Vagina (tissue), 2 donors: ENCODE results near the gene PRR9. TPM values are rescaled to one million over a fixed set of nuclear protein-coding genes. Genes with fewer than 3 reads are reported as not detected.

ENCODE experiments used
- DNase-seq, 2 donors: peaks; one replicate each; pipeline ENCODE4 v3.0.0-alpha.2; 2017; ENCODE audit errors: extremely low spot score in 2 of 2
- H3K27ac ChIP-seq: fragments of 200-600 bp; sonication (generic); one replicate; pipeline ENCODE4 v1.5.1; 2019
- H3K27me3 ChIP-seq: fragments of 200-600 bp; sonication (generic); one replicate; pipeline ENCODE4 v1.5.1; 2019
- H3K36me3 ChIP-seq, 2 donors: fragments of 200-600 bp; sonication (generic); one replicate each; pipeline ENCODE4 v1.5.1; 2017 to 2019
- H3K4me1 ChIP-seq: fragments of 200-600 bp; sonication (generic); one replicate; pipeline ENCODE4 v1.5.1; 2019
- H3K4me3 ChIP-seq, 2 donors: fragments of 200-600 bp; sonication (generic); 1 replicate in 1 of 2; 2 replicates in 1 of 2; pipeline ENCODE4 v1.5.1; 2016 to 2019
- H3K9me3 ChIP-seq: fragments of 200-600 bp; sonication (generic); one replicate; pipeline ENCODE4 v1.5.1; 2019
- CTCF ChIP-seq, 3 experiments: fragments of 450-650 bp in 2 of 3; fragments of 200-600 bp in 1 of 3; sonication (generic) in 1 of 3; IDR thresholded peaks; one replicate each; pipeline ENCODE4 v1.5.1; 2017 to 2019; ENCODE audit warnings: antibody characterized with exemption in 3 of 3, mild to moderate bottlenecking in 2 of 3, moderate library complexity in 2 of 3
- POLR2A ChIP-seq, 2 donors: fragments of 450-650 bp; IDR thresholded peaks; one replicate each; pipeline ENCODE4 v1.6.1; 2017; ENCODE audit warnings: antibody characterized with exemption in 2 of 2, mild to moderate bottlenecking in 2 of 2, moderate library complexity in 2 of 2
- POLR2AphosphoS5 ChIP-seq, 2 donors: sonication (generic); formaldehyde crosslinking; IDR thresholded peaks; one replicate each; pipeline ENCODE4 v1.9.0; 2017; ENCODE audit warnings: antibody characterized with exemption in 2 of 2, mild to moderate bottlenecking in 2 of 2, low read depth in 1 of 2; ENCODE audit not compliant: insufficient read depth in 1 of 2
- intact Hi-C: fragments of 100-400 bp; cut with DNase I; formaldehyde crosslinking; loops from one replicate; pipeline ENCODE4 v1.15.1; 2023
- total RNA-seq: library from RNA; depleted of rRNA; stranded (reverse); fragments of >200 nt; gene quantifications from one replicate; pipeline ENCODE4 v1.2.3, GENCODE V29; 2016

Gene PRR9
- total RNA-seq, 1 donor from 2014 or later = not detected

GRCh38 chr1:153261281-153262069 is 44.1 kb downstream of the PRR9 start:
- intact Hi-C loops = no loop called here
- no peak for DNase-seq
- H3K27me3 ChIP-seq = no peaks in the 10 kb centered on the region

GRCh38 chr1:153262070-153262366 is 44.6 kb downstream of the PRR9 start:
- Histone ChIP-seq H3K9me3 (no peaks in the 10 kb centered on the region), H3K36me3 (no peaks in the 10 kb centered on the region), H3K27me3 (no peaks in the 10 kb centered on the region), H3K4me1 (peaks cover 16% of the 10 kb centered on the region), H3K4me3 (peak overlapping the region; percentile 47 to 48), H3K27ac (no peak overlapping the region)
- TF ChIP-seq POLR2A (IDR thresholded peaks at IDR 0.05) = no peak
- no peak for TF ChIP-seq POLR2AphosphoS5 (IDR thresholded peaks at IDR 0.05; ENCODE audit: insufficient read depth in 1 of 2, low read depth in 1 of 2)
- DNase-seq = no peak
- intact Hi-C loops = no loop called here

More at GRCh38 chr1:153261281-153262069, 44.1 kb downstream of the PRR9 start:
- H3K9me3 ChIP-seq = no peaks in the 10 kb centered on the region
- H3K27ac ChIP-seq = no peak overlapping the region
- H3K4me1 ChIP-seq = peaks cover 16% of the 10 kb centered on the region
- H3K4me3 ChIP-seq = peak overlapping the region; percentile 47 to 48
- no peak for TF ChIP-seq POLR2AphosphoS5 (IDR thresholded peaks at IDR 0.05; ENCODE audit: insufficient read depth in 1 of 2, low read depth in 1 of 2)
- TF ChIP-seq POLR2A (IDR thresholded peaks at IDR 0.05) = no peak
- no peak for TF ChIP-seq CTCF (IDR thresholded peaks at IDR 0.05)
- H3K36me3 ChIP-seq = no peaks in the 10 kb centered on the region

- DNase-seq = no peak
- Histone ChIP-seq H3K27me3 (no peaks in the 10 kb centered on the region), H3K36me3 (no peaks in the 10 kb centered on the region), H3K27ac (no peak overlapping the region), H3K4me3 (no peak overlapping the region), H3K9me3 (no peaks in the 10 kb centered on the region), H3K4me1 (peaks cover 16% of the 10 kb centered on the region)
- intact Hi-C loops = no loop called here
- TF ChIP-seq POLR2AphosphoS5 (IDR thresholded peaks at IDR 0.05; ENCODE audit: insufficient read depth in 1 of 2, low read depth in 1 of 2) (no peak), CTCF (IDR thresholded peaks at IDR 0.05) (no peak), POLR2A (IDR thresholded peaks at IDR 0.05) (no peak)
These were observed 45.2 kb downstream of the PRR9 start for GRCh38 chr1:153262462-153263157.

GRCh38 chr1:153265457-153265856 is 48.1 kb downstream of the PRR9 start:
- H3K27me3 ChIP-seq = no peaks in the 10 kb centered on the region
- intact Hi-C loops = no loop called here
- H3K4me3 ChIP-seq = no peak overlapping the region
- no peak overlapping the region for H3K27ac ChIP-seq
- H3K36me3 ChIP-seq = no peaks in the 10 kb centered on the region
- H3K9me3 ChIP-seq = no peaks in the 10 kb centered on the region
- DNase-seq = no peak
- H3K4me1 ChIP-seq = peaks cover 16% of the 10 kb centered on the region
- TF ChIP-seq POLR2A (IDR thresholded peaks at IDR 0.05) (no peak), CTCF (IDR thresholded peaks at IDR 0.05) (no peak)

Other genes starting within 250 kb of the PRR9 start
- not detected for gene SPRR4, start 246.9 kb upstream of the PRR9 start, total RNA-seq
- 109 TPM for gene SPRR1A, start 233.5 kb upstream of the PRR9 start, total RNA-seq
- gene SPRR3, start 215.8 kb upstream of the PRR9 start, total RNA-seq = 1,163 TPM
- gene SPRR1B, start 186.4 kb upstream of the PRR9 start, total RNA-seq = 216 TPM
- gene SPRR2D, start 176.5 kb upstream of the PRR9 start, total RNA-seq = 49.6 TPM
- 74.6 TPM for gene SPRR2A, start 160.1 kb upstream of the PRR9 start, total RNA-seq
- not detected for gene SPRR2B, start 146.0 kb upstream of the PRR9 start, total RNA-seq
- gene SPRR2E, start 123.1 kb upstream of the PRR9 start, total RNA-seq = 11.8 TPM
- 2.5 TPM for gene SPRR2F, start 104.1 kb upstream of the PRR9 start, total RNA-seq
- gene SPRR2G, start 66.7 kb upstream of the PRR9 start, total RNA-seq = not detected
- not detected for gene LELP1, start 14.2 kb upstream of the PRR9 start, total RNA-seq
- gene LORICRIN, start 42.1 kb downstream of the PRR9 start, total RNA-seq = not detected
- 28.7 TPM for gene PGLYRP3, start 95.4 kb downstream of the PRR9 start, total RNA-seq
- 3.9 TPM for gene PGLYRP4, start 131.3 kb downstream of the PRR9 start, total RNA-seq
- 4,658 TPM for gene S100A9, start 140.3 kb downstream of the PRR9 start, total RNA-seq
- gene S100A12, start 158.0 kb downstream of the PRR9 start, total RNA-seq = 4.2 TPM
- gene S100A8, start 173.5 kb downstream of the PRR9 start, total RNA-seq = 1,155 TPM
- gene S100A7A, start 198.9 kb downstream of the PRR9 start, total RNA-seq = not detected
- gene S100A7, start 243.1 kb downstream of the PRR9 start, total RNA-seq = 36.6 TPM